GM12801 (cell line): ENCODE data around the gene PHC2.

Experiments used
- CTCF ChIP-seq: IDR thresholded peaks from one replicate; pipeline ENCODE4 v1.5.1; 2011; ENCODE audit warnings: control low read depth; ENCODE audit not compliant: insufficient read length; ENCODE audit errors: extremely low read depth

Gene PHC2

GRCh38 chr1:33378524-33378923 is 52.4 kb downstream of the PHC2 start:
- TF ChIP-seq CTCF, result no peak

- no peak for TF ChIP-seq CTCF
Observed at GRCh38 chr1:33377756-33378155, 53.1 kb downstream of the PHC2 start.

GRCh38 chr1:33377013-33377412 is 53.9 kb downstream of the PHC2 start:
- TF ChIP-seq CTCF, result no peak

DNA sequence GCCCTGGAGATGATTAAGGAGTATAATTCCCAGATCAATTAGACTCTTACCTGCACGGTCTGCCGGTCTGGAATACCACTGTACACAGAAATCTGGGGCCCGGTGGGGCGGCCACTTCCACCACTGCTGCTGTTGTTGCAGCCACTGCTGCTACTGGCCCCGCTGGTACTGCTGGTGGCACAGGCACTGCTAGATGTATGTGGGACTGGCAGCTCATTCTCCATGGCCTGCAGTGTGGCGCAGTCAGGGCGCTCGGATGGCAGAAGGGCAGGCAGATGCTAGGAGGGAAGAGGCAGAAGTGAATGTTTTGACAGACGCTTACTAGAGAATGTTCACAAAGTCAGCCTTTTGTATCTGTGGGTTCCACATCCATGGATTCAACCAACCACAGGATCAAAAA is 55.6 kb downstream of the PHC2 start:
- no peak for TF ChIP-seq CTCF

GRCh38 chr1:33374336-33375105 is 56.4 kb downstream of the PHC2 start:
- TF ChIP-seq CTCF, result no peak

DNA sequence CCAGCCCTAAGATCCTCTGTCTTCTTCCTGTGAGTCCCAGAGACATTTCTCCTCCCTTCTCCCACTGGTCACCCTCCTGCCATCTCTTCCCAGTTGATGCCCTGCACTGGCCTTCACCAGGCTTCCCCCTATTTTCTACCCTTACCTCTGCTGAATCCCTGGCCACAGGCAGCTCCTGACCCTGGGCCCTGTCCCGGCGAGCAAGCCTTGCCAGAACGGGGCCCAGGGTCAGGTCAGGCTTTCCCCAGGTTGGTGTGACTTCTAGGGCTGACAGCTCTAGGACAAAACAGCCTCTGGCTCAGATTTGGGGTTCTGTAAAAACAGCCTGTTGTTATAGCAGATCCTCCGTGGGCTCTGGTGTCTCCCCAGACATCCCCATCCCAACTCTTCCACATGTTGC is 57.3 kb downstream of the PHC2 start:
- no peak for TF ChIP-seq CTCF

DNA sequence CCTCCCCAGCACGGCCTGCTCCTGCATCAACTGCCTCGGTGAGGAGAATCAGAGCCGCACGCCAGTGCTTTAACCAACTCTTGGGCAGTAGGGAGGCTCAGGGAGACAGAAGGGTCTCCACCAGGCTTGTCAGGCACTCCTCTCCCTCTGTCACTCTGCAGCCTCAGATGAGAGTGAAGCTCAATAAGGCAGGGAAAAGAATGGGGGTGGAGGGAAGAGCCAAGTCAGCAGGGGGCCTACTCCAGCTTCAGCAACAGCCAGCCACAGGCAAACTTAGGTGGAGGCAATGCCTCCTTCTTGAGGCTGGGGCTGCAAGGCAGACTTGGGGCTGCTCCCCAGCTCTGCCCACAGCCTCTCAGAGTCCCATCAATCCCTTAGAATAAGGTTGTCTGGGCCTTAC is 58.2 kb downstream of the PHC2 start:
- TF ChIP-seq CTCF, result no peak
